HCT116 (cell line): ENCODE data around the gene GRIN2A. TPM values are rescaled to one million over a fixed set of nuclear protein-coding genes. Genes with fewer than 3 reads are reported as not detected.

ENCODE experiments used
- ATAC-seq: fragments of 200-7000 bp; cut with Tn5 transposase; 2 replicates; pipeline ENCODE4 v1.9.1; 2020; ENCODE audit warnings: mild to moderate bottlenecking, moderate library complexity
- BruUV-seq: library from RNA; stranded (reverse); fragments of 400-500 nt; replicated peaks from 2 replicates; lab custom pipeline; 2021; lab: Mats Ljungman, UMichigan
- CTCF ChIA-PET: fragments of 300-600 bp; sonication (Branson Sonifier 250); formaldehyde crosslinking; loops from one replicate; lab custom pipeline; 2021; ENCODE audit warnings: antibody characterized with exemption; lab: Charles Lee
- POLR2A ChIA-PET: fragments of 300-600, 350-600 bp; sonication (Branson Sonifier 250); formaldehyde crosslinking; loops from one replicate; lab custom pipeline; 2021; ENCODE audit warnings: antibody characterized with exemption; lab: Charles Lee
- RAD21 ChIA-PET, 2 experiments: fragments of 300-600 bp; sonication (Branson Sonifier 250); formaldehyde crosslinking; loops; one replicate each; lab custom pipeline; 2023; ENCODE audit warnings: low total read pairs in 2 of 2; ENCODE audit not compliant: uncharacterized antibody in 2 of 2, unreplicated experiment in 2 of 2, low non-redundant PET in 1 of 2; lab: Charles Lee
- DNase-seq: peaks from one replicate; pipeline ENCODE4 v3.0.0-alpha.2; 2010; ENCODE audit warnings: low read depth, low spot score
- H2AFZ ChIP-seq: fragments of 200-600 bp; shearing (Covaris generic), sonication (generic); 2 replicates; pipeline ENCODE4 v1.6.1; 2017; ENCODE audit warnings: low read depth, mixed run types, mixed read lengths, antibody characterized with exemption, low read length; ENCODE audit not compliant: poor library complexity, severe bottlenecking
- H3K27ac ChIP-seq: 2 replicates; pipeline ENCODE4 v1.5.1; 2012; ENCODE audit warnings: low read depth, low read length
- H3K27me3 ChIP-seq: fragments of 200-600 bp; sonication (generic); 2 replicates; pipeline ENCODE4 v1.6.1; 2016; ENCODE audit warnings: mixed run types, low read length, mixed read lengths; ENCODE audit not compliant: insufficient read depth
- H3K36me3 ChIP-seq, 2 experiments: fragments of 200-500 bp in 1 of 2; fragments of 200-600 bp in 1 of 2; sonication (Bioruptor generic) in 1 of 2; sonication (generic) in 1 of 2; 2 replicates each; pipeline versions ENCODE4 v1.5.1 to v1.6.1; 2014 to 2016; ENCODE audit warnings: low read length in 2 of 2, inconsistent platforms in 1 of 2, mixed read lengths in 1 of 2, mixed run types in 1 of 2; ENCODE audit not compliant: insufficient read depth in 2 of 2, control insufficient read depth in 1 of 2
- H3K4me1 ChIP-seq, 2 experiments: fragments of 200-600 bp in 1 of 2; sonication (generic) in 1 of 2; 2 replicates each; pipeline versions ENCODE4 v1.5.1 to v1.6.1; 2012 to 2017; ENCODE audit warnings: low read length in 2 of 2, inconsistent platforms in 1 of 2, mild to moderate bottlenecking in 1 of 2, mixed read lengths in 1 of 2, mixed run types in 1 of 2, moderate library complexity in 1 of 2; ENCODE audit not compliant: insufficient read depth in 2 of 2, control insufficient read depth in 1 of 2
- H3K4me2 ChIP-seq: fragments of 200-600 bp; sonication (generic); 2 replicates; pipeline ENCODE4 v1.6.1; 2017; ENCODE audit warnings: mixed run types, low read length, mixed read lengths
- H3K4me3 ChIP-seq, 2 experiments: fragments of 200-600 bp in 1 of 2; sonication (generic) in 1 of 2; replicated peaks in 1 of 2; 2 replicates each; pipeline ENCODE4 v1.5.1; 2011 to 2016; ENCODE audit warnings: low read length in 2 of 2, control low read depth in 1 of 2, low read depth in 1 of 2, mild to moderate bottlenecking in 1 of 2, mixed read lengths in 1 of 2, mixed run types in 1 of 2
- H3K79me2 ChIP-seq: fragments of 200-600 bp; sonication (generic); 2 replicates; pipeline ENCODE4 v1.6.1; 2017; ENCODE audit warnings: mild to moderate bottlenecking, mixed run types, low read length, moderate library complexity, mixed read lengths; ENCODE audit not compliant: insufficient read depth
- H3K9ac ChIP-seq: fragments of 200-600 bp; sonication (generic); 2 replicates; pipeline ENCODE4 v1.6.1; 2016; ENCODE audit warnings: low read length, mixed read lengths
- H3K9me2 ChIP-seq: fragments of 200-600 bp; sonication (generic), shearing (Covaris generic); 2 replicates; pipeline ENCODE4 v1.6.1; 2017; ENCODE audit warnings: mixed run types, mild to moderate bottlenecking, moderate library complexity; ENCODE audit not compliant: insufficient read depth
- H3K9me3 ChIP-seq, 2 experiments: fragments of 200-500 bp in 1 of 2; fragments of 200-600 bp in 1 of 2; sonication (Bioruptor generic) in 1 of 2; sonication (generic) in 1 of 2; 2 replicates each; pipeline ENCODE4 v1.6.1; 2014 to 2017; ENCODE audit warnings: low read length in 2 of 2, mixed read lengths in 2 of 2, inconsistent platforms in 1 of 2, low read depth in 1 of 2, mild to moderate bottlenecking in 1 of 2, mixed run types in 1 of 2, moderate library complexity in 1 of 2; ENCODE audit not compliant: control insufficient read depth in 1 of 2, insufficient read depth in 1 of 2
- H4K20me1 ChIP-seq: fragments of 200-600 bp; sonication (generic), shearing (Covaris generic); 2 replicates; pipeline ENCODE4 v1.6.1; 2017; ENCODE audit warnings: mixed run types, mild to moderate bottlenecking, moderate library complexity; ENCODE audit not compliant: insufficient read depth
- CEBPB ChIP-seq: IDR thresholded peaks from 2 replicates; pipeline ENCODE4 v1.6.1; 2012; ENCODE audit warnings: low read depth
- CTCF ChIP-seq, 3 experiments: fragments of 200-600 bp in 1 of 3; sonication (generic) in 1 of 3; IDR thresholded peaks in 2 of 3; conservative IDR thresholded peaks in 1 of 3; 2 replicates each; pipeline ENCODE4 v1.5.1; 2012 to 2017; ENCODE audit warnings: low read depth in 2 of 3, low read length in 2 of 3, antibody characterized with exemption in 1 of 3, borderline replicate concordance in 1 of 3, control low read depth in 1 of 3, mild to moderate bottlenecking in 1 of 3, mixed read lengths in 1 of 3, mixed run types in 1 of 3, moderate library complexity in 1 of 3; ENCODE audit not compliant: insufficient read depth in 1 of 3
- EZH2 ChIP-seq: fragments of 200-600 bp; sonication (generic); IDR thresholded peaks from 2 replicates; pipeline ENCODE4 v1.6.1; 2017; ENCODE audit warnings: antibody characterized with exemption, mixed run types
- FOSL1 ChIP-seq: IDR thresholded peaks from 2 replicates; pipeline ENCODE4 v1.6.1; 2012; ENCODE audit warnings: low read depth
- POLR2A ChIP-seq: IDR thresholded peaks from 2 replicates; pipeline ENCODE4 v1.7.0; 2011; ENCODE audit warnings: borderline replicate concordance; ENCODE audit not compliant: insufficient read depth, insufficient read length; ENCODE audit errors: extremely low read depth
- POLR2AphosphoS5 ChIP-seq: IDR thresholded peaks from 2 replicates; pipeline ENCODE4 v1.6.1; 2011; ENCODE audit warnings: mild to moderate bottlenecking, low read depth, low read length, moderate library complexity
- TCF7L2 ChIP-seq: IDR thresholded peaks from 2 replicates; pipeline ENCODE4 v1.7.0; 2011; ENCODE audit warnings: borderline replicate concordance, inconsistent platforms; ENCODE audit not compliant: insufficient read depth, insufficient read length; ENCODE audit errors: extremely low read depth
- ZBTB33 ChIP-seq: IDR thresholded peaks from 2 replicates; pipeline ENCODE4 v1.6.1; 2011; ENCODE audit warnings: mild to moderate bottlenecking, low read length, moderate library complexity; ENCODE audit not compliant: insufficient replicate concordance; ENCODE audit errors: extremely low read depth
- intact Hi-C: fragments of 100-400 bp; cut with micrococcal nuclease; formaldehyde crosslinking; loops from 2 replicates; pipeline ENCODE4 v1.10.0; 2022
- total RNA-seq: library from RNA; stranded (reverse); gene quantifications from one replicate; pipeline ENCODE4 v1.2.1, GENCODE V29; 2021; ENCODE audit not compliant: unreplicated experiment
- TF ChIP-seq, protein P1 (sequence below): IDR thresholded peaks from 2 replicates; pipeline ENCODE4 v1.6.1; 2012; ENCODE audit warnings: low read depth

The GRIN2A gene
- total RNA-seq, 1 experiment from 2014 or later, result 0.02 TPM

- Histone ChIP-seq H3K27ac (no peak overlapping the region), H3K4me1 (no peaks in the 10 kb centered on the region), H3K4me2 (no peak overlapping the region), H3K4me3 (no peak overlapping the region), H2AFZ (no peak overlapping the region), H3K36me3 (no peaks in the 10 kb centered on the region), H3K79me2 (no peaks in the 10 kb centered on the region), H3K9ac (no peak overlapping the region), H4K20me1 (no peaks in the 10 kb centered on the region), H3K27me3 (peaks cover 11% of the 10 kb centered on the region; the same call in 1 of the 2 replicates), H3K9me3 (no peaks in the 10 kb centered on the region), H3K9me2 (no peaks in the 10 kb centered on the region)
- BruUV-seq, result no TSS peak
- DNase-seq (no peak), ATAC-seq (no peak)
- ChIA-PET POLR2A (no interaction called here), RAD21 (no interaction called here), CTCF (no interaction called here)
- no peak for TF ChIP-seq POLR2A
- TF ChIP-seq FOSL1, result no peak
- no peak for TF ChIP-seq ZBTB33
- TF ChIP-seq TCF7L2, result no peak
- no peak for TF ChIP-seq EZH2
- TF ChIP-seq, protein P1, sequence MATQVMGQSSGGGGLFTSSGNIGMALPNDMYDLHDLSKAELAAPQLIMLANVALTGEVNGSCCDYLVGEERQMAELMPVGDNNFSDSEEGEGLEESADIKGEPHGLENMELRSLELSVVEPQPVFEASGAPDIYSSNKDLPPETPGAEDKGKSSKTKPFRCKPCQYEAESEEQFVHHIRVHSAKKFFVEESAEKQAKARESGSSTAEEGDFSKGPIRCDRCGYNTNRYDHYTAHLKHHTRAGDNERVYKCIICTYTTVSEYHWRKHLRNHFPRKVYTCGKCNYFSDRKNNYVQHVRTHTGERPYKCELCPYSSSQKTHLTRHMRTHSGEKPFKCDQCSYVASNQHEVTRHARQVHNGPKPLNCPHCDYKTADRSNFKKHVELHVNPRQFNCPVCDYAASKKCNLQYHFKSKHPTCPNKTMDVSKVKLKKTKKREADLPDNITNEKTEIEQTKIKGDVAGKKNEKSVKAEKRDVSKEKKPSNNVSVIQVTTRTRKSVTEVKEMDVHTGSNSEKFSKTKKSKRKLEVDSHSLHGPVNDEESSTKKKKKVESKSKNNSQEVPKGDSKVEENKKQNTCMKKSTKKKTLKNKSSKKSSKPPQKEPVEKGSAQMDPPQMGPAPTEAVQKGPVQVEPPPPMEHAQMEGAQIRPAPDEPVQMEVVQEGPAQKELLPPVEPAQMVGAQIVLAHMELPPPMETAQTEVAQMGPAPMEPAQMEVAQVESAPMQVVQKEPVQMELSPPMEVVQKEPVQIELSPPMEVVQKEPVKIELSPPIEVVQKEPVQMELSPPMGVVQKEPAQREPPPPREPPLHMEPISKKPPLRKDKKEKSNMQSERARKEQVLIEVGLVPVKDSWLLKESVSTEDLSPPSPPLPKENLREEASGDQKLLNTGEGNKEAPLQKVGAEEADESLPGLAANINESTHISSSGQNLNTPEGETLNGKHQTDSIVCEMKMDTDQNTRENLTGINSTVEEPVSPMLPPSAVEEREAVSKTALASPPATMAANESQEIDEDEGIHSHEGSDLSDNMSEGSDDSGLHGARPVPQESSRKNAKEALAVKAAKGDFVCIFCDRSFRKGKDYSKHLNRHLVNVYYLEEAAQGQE, result no peak
- TF ChIP-seq CTCF (IDR thresholded peaks at IDR 0.05 in 2 of 3, conservative IDR thresholded peaks at IDR 0.05 in 1 of 3; ENCODE audit: borderline replicate concordance in 1 of 3, insufficient read depth in 1 of 3, low read depth in 2 of 3, low read length in 2 of 3), result no peak
- TF ChIP-seq CEBPB, result no peak
- TF ChIP-seq POLR2AphosphoS5, result no peak
- intact Hi-C loops, result no loop called here
These were observed 473.1 kb downstream of the GRIN2A start for GRCh38 chr16:9708972-9709620.
